IMR-90 (cell line): ENCODE data around the gene PSMB11. TPM values are rescaled to one million over a fixed set of nuclear protein-coding genes. Genes with fewer than 3 reads are reported as not detected.

Source experiments
- ATAC-seq: fragments of 200-7000 bp; cut with Tn5 transposase; 2 replicates; pipeline ENCODE4 v1.9.1; 2020; ENCODE audit warnings: low read depth, mild to moderate bottlenecking, moderate library complexity
- BruUV-seq: library from RNA; stranded (reverse); fragments of 400-500 nt; replicated peaks from 2 replicates; lab custom pipeline; 2021; lab: Mats Ljungman, UMichigan
- CTCF ChIA-PET: fragments of 300-600 bp; formaldehyde crosslinking; extraction: SDS; loops from one replicate; lab custom pipeline; 2021; ENCODE audit warnings: antibody characterized with exemption; lab: Yijun Ruan, JAX
- POLR2A ChIA-PET: fragments of 300-600 bp; sonication (Branson Sonifier 250); formaldehyde crosslinking; loops from one replicate; lab custom pipeline; 2022; ENCODE audit warnings: antibody characterized with exemption; ENCODE audit not compliant: unreplicated experiment; lab: Charles Lee
- DNase-seq: peaks from one replicate; pipeline ENCODE4 v3.0.0; 2013
- H2AFZ ChIP-seq: replicated peaks from 2 replicates; pipeline ENCODE3; 2013; ENCODE audit warnings: low read length, mild to moderate bottlenecking; ENCODE audit not compliant: poor library complexity
- H2AK5ac ChIP-seq: 2 replicates; pipeline ENCODE4 v1.6.1; 2013; ENCODE audit warnings: low read depth, low read length, inconsistent platforms
- H2AK9ac ChIP-seq: replicated peaks from 2 replicates; pipeline ENCODE3; 2013; ENCODE audit warnings: mild to moderate bottlenecking, low read depth, low read length, moderate library complexity; ENCODE audit not compliant: poor library complexity
- H2BK120ac ChIP-seq: 2 replicates; pipeline ENCODE4 v1.6.1; 2013; ENCODE audit warnings: low read depth, low read length, inconsistent platforms
- H2BK15ac ChIP-seq: 3 replicates; pipeline ENCODE4 v1.6.1; 2013; ENCODE audit warnings: low read depth, low read length, inconsistent platforms
- H2BK20ac ChIP-seq: 2 replicates; pipeline ENCODE4 v1.6.1; 2013; ENCODE audit warnings: low read depth, mild to moderate bottlenecking, inconsistent platforms, low read length, moderate library complexity
- H2BK5ac ChIP-seq: 2 replicates; pipeline ENCODE4 v1.6.1; 2013; ENCODE audit warnings: mild to moderate bottlenecking, low read depth, low read length, inconsistent platforms; ENCODE audit not compliant: poor library complexity, severe bottlenecking
- H3K14ac ChIP-seq: replicated peaks from 2 replicates; pipeline ENCODE4 v1.6.1; 2013; ENCODE audit warnings: low read depth, low read length, inconsistent platforms
- H3K18ac ChIP-seq: 2 replicates; pipeline ENCODE4 v1.6.1; 2013; ENCODE audit warnings: low read depth, low read length, control low read depth
- H3K23ac ChIP-seq: 2 replicates; pipeline ENCODE4 v1.6.1; 2013; ENCODE audit warnings: low read depth, low read length, inconsistent platforms
- H3K27ac ChIP-seq: 2 replicates; pipeline ENCODE4 v1.5.1; 2013; ENCODE audit warnings: mild to moderate bottlenecking, control low read depth, low read length; ENCODE audit not compliant: insufficient read depth
- H3K27me3 ChIP-seq: 2 replicates; pipeline ENCODE4 v1.6.1; 2013; ENCODE audit warnings: low read length; ENCODE audit not compliant: control insufficient read depth, insufficient read depth
- H3K36me3 ChIP-seq: 2 replicates; pipeline ENCODE4 v1.6.1; 2013; ENCODE audit warnings: low read length, mixed read lengths; ENCODE audit not compliant: control insufficient read depth, insufficient read depth
- H3K4ac ChIP-seq: 2 replicates; pipeline ENCODE4 v1.6.1; 2013; ENCODE audit warnings: low read depth, low read length, inconsistent platforms
- H3K4me1 ChIP-seq: 2 replicates; pipeline ENCODE4 v1.6.1; 2013; ENCODE audit warnings: low read length, mixed read lengths; ENCODE audit not compliant: control insufficient read depth, insufficient read depth
- H3K4me2 ChIP-seq: 2 replicates; pipeline ENCODE4 v1.6.1; 2013; ENCODE audit warnings: low read depth, mild to moderate bottlenecking, control low read depth, low read length, moderate library complexity
- H3K4me3 ChIP-seq: 2 replicates; pipeline ENCODE4 v1.5.1; 2013; ENCODE audit warnings: low read depth, mild to moderate bottlenecking, control low read depth, low read length, moderate library complexity; ENCODE audit not compliant: insufficient read depth
- H3K56ac ChIP-seq: 2 replicates; pipeline ENCODE4 v1.6.1; 2013; ENCODE audit warnings: low read length, inconsistent platforms; ENCODE audit not compliant: insufficient read depth; ENCODE audit errors: extremely low read depth
- H3K79me1 ChIP-seq, 2 experiments: 2 replicates each; pipeline ENCODE4 v1.6.1; 2013; ENCODE audit warnings: low read length in 2 of 2, inconsistent platforms in 1 of 2, low read depth in 1 of 2
- H3K9ac ChIP-seq: 2 replicates; pipeline ENCODE4 v1.6.1; 2013; ENCODE audit warnings: low read depth, low read length, control low read depth
- H3K9me1 ChIP-seq: 2 replicates; pipeline ENCODE4 v1.6.1; 2013; ENCODE audit warnings: low read length, inconsistent platforms; ENCODE audit not compliant: insufficient read depth
- H3K9me3 ChIP-seq: 2 replicates; pipeline ENCODE4 v1.6.1; 2013; ENCODE audit warnings: low read length; ENCODE audit not compliant: control insufficient read depth, insufficient read depth
- H4K20me1 ChIP-seq: 2 replicates; pipeline ENCODE4 v1.6.1; 2013; ENCODE audit warnings: low read length, inconsistent platforms; ENCODE audit not compliant: insufficient read depth
- H4K5ac ChIP-seq: 2 replicates; pipeline ENCODE4 v1.6.1; 2013; ENCODE audit warnings: mild to moderate bottlenecking, low read depth, low read length, control low read depth
- H4K8ac ChIP-seq, 2 experiments: 2 replicates each; pipeline ENCODE4 v1.6.1; 2013; ENCODE audit warnings: low read depth in 2 of 2, low read length in 2 of 2, control low read depth in 1 of 2, inconsistent platforms in 1 of 2
- H4K91ac ChIP-seq: 2 replicates; pipeline ENCODE4 v1.6.1; 2013; ENCODE audit warnings: low read depth, low read length, inconsistent platforms; ENCODE audit not compliant: insufficient read depth
- CEBPB ChIP-seq: IDR thresholded peaks from 2 replicates; pipeline ENCODE4 v1.6.1; 2012; ENCODE audit warnings: low read depth, low read length, improper control_type of control experiment
- CHD1 ChIP-seq: IDR thresholded peaks from 2 replicates; pipeline ENCODE4 v1.6.1; 2012; ENCODE audit warnings: low read depth, low read length, improper control_type of control experiment
- FOS ChIP-seq: fragments of 150-350 bp; IDR thresholded peaks from 2 replicates; pipeline ENCODE4 v1.6.1; 2016; ENCODE audit warnings: low read depth, low read length
- MAFK ChIP-seq: IDR thresholded peaks from 2 replicates; pipeline ENCODE4 v1.6.1; 2012; ENCODE audit warnings: low read depth, low read length, improper control_type of control experiment
- MAZ ChIP-seq: IDR thresholded peaks from 2 replicates; pipeline ENCODE4 v1.6.1; 2012; ENCODE audit warnings: low read depth, mild to moderate bottlenecking, low read length, improper control_type of control experiment, moderate library complexity, borderline replicate concordance
- MXI1 ChIP-seq: IDR thresholded peaks from 2 replicates; pipeline ENCODE4 v1.6.1; 2012; ENCODE audit warnings: low read depth, mild to moderate bottlenecking, low read length, moderate library complexity, borderline replicate concordance
- NFE2L2 ChIP-seq: fragments of 150-350 bp; IDR thresholded peaks from 2 replicates; pipeline ENCODE4 v1.6.1; 2016; ENCODE audit warnings: low read depth, mild to moderate bottlenecking, low read length
- POLR2A ChIP-seq: IDR thresholded peaks from 2 replicates; pipeline ENCODE4 v1.6.1; 2012; ENCODE audit warnings: mild to moderate bottlenecking, low read depth, low read length
- RAD21 ChIP-seq: IDR thresholded peaks from 2 replicates; pipeline ENCODE4 v1.6.1; 2012; ENCODE audit warnings: low read length, improper control_type of control experiment
- RFX5 ChIP-seq: IDR thresholded peaks from 2 replicates; pipeline ENCODE4 v1.8.0; 2012; ENCODE audit warnings: low read depth, mild to moderate bottlenecking, low read length, moderate library complexity
- SMC3 ChIP-seq: fragments of 150-350 bp; IDR thresholded peaks from 2 replicates; pipeline ENCODE4 v1.6.1; 2016; ENCODE audit warnings: low read depth, mild to moderate bottlenecking, antibody characterized with exemption, low read length, moderate library complexity
- WGBS, 2 experiments: methylation state at CpG; one replicate each; pipeline versions ENCODE4 v1.1.5 to v1.1.7; 2013; ENCODE audit warnings: missing lambda C conversion rate in 2 of 2; ENCODE audit not compliant: insufficient read length in 1 of 2; ENCODE audit errors: extremely low coverage in 2 of 2; 5-methylcytosine and 5-hydroxymethylcytosine counted together
- dilution Hi-C: fragments of 300-500 bp; cut with HindIII; formaldehyde crosslinking; loops from one replicate; pipeline ENCODE4 v1.14.3; 2018; ENCODE audit warnings: low sequenced_read_pairs; ENCODE audit not compliant: unreplicated experiment
- in situ Hi-C: fragments of 300-500 bp; cut with MboI; formaldehyde crosslinking; loops from 3 replicates; pipeline ENCODE4 v1.14.3; 2019; ENCODE audit warnings: low sequenced_read_pairs, inconsistent platforms, mixed read lengths
- intact Hi-C: fragments of 100-400 bp; cut with micrococcal nuclease; formaldehyde crosslinking; loops from 2 replicates; pipeline ENCODE4 v1.10.0; 2022
- polyA plus RNA-seq, 3 experiments: library from polyadenylated mRNA; depleted of rRNA; stranded (reverse); fragments of >200 nt; gene quantifications; 2 replicates each; pipeline ENCODE4 v1.2.3, GENCODE V29; 2012; ENCODE audit warnings: low replicate concordance in 1 of 3
- total RNA-seq: library from RNA; depleted of rRNA; stranded (reverse); fragments of >200 nt; gene quantifications from 2 replicates; pipeline ENCODE4 v1.2.3, GENCODE V29; 2012
- TF ChIP-seq, protein P1 (sequence below): fragments of 150-350 bp; IDR thresholded peaks from 2 replicates; pipeline ENCODE4 v1.6.1; 2016; ENCODE audit warnings: low read depth, mild to moderate bottlenecking, low read length, moderate library complexity, borderline replicate concordance
- TF ChIP-seq, protein P2 (sequence below): fragments of 150-350 bp; IDR thresholded peaks from 2 replicates; pipeline ENCODE4 v1.6.1; 2017; ENCODE audit warnings: mild to moderate bottlenecking, antibody characterized with exemption, low read length, low read depth

The PSMB11 gene
- total and polyA plus RNA-seq, 2 of the 4 experiments (the other 2 are of a cell fraction), result not detected

DNA sequence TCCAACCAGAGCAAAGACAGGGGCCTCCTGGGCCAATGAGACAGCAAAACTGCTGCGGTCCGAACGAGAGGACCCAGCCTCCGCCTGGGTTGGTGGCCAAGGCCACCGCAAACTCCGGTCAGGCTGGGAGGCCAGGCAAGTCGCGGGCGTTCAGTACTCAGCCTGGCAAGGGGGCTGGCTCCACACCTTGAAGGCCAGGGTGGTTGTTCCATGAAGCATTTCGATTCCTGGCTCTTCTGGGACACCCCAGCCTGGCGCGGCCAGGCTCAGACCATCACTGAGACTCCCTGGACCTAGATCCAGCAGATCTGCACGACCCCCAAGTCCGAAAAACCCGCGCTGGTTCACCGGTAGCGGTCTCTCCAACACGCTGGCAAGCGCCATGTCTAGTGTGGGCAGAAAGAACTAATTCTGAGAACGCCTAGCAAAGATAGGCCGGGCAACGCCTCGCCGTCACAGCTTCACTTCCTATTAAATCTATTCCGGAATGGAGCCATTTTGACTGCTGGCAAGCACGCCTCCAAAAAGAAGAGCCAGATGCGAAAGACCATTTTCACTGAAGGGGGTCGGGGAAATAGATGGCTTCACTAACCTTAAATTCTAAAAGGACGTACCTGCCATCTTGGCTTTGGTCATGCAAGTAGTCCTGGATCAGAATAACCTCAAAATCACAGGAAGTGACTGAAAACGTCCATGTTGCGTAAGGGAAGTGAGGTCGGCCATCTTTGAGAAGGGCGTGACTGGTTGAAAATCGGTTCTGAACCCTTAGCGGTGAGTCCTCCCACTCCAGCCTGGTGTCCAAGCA lies 7.3 kb upstream of the PSMB11 start, which contains the start of gene PSMB5:
Gene PSMB5 (minus strand): TSS at position 403 of the 805 bp plus-strand sequence. CDS start 19 bp downstream, at position 384.
- Histone ChIP-seq H3K9ac (peak within 1 kb of the TSS; percentile 89), H3K9me1 (peaks cover 5% of the 10 kb centered on the region; the same call in 1 of the 2 replicates), H3K23ac (peak within 1 kb of the TSS; percentile 100), H3K4ac (peak within 1 kb of the TSS; percentile 98), H3K27ac (peak within 1 kb of the TSS; percentile 87), H3K14ac (peak within 1 kb of the TSS; percentile 98), H3K4me3 (peak within 1 kb of the TSS; percentile 70), H3K4me1 (peaks cover 6% of the 10 kb centered on the region; the same call in 1 of the 2 replicates), H2BK20ac (peak within 1 kb of the TSS; percentile 97), H3K36me3 (peaks cover 9% of the 10 kb centered on the region), H3K4me2 (peak within 1 kb of the TSS; percentile 90), H3K27me3 (no peaks in the 10 kb centered on the region), H4K91ac (peak within 1 kb of the TSS; percentile 99), H2BK5ac (peak within 1 kb of the TSS; percentile 96), H2AFZ (peak within 1 kb of the TSS; percentile 91), H2BK15ac (peak within 1 kb of the TSS; percentile 98), H2BK120ac (peak within 1 kb of the TSS; percentile 99), H2AK9ac (peak within 1 kb of the TSS; percentile 98), H2AK5ac (peak within 1 kb of the TSS; percentile 36; the same call in 1 of the 2 replicates), H4K20me1 (no peaks in the 10 kb centered on the region), H3K56ac (peak within 1 kb of the TSS; percentile 100), H4K8ac (peak within 1 kb of the TSS; percentile 59 to 100), H3K18ac (peak within 1 kb of the TSS; percentile 95), H3K79me1 (peaks cover 18 to 34% of the 10 kb centered on the region in 2 experiments), H4K5ac (peak within 1 kb of the TSS; percentile 91), H3K9me3 (no peaks in the 10 kb centered on the region)
- intact Hi-C loops (loop anchor here (2.0 kb wide), 1 partner anchor 28 kb away; no protein-coding TSS in a partner anchor), in situ Hi-C loops (no loop called here), dilution Hi-C loops (no loop called here)
- peak; percentile 72 for TF ChIP-seq NFE2L2
- TF ChIP-seq FOS, result no peak
- TF ChIP-seq CEBPB, result peak; percentile 98
- TF ChIP-seq, protein P1, sequence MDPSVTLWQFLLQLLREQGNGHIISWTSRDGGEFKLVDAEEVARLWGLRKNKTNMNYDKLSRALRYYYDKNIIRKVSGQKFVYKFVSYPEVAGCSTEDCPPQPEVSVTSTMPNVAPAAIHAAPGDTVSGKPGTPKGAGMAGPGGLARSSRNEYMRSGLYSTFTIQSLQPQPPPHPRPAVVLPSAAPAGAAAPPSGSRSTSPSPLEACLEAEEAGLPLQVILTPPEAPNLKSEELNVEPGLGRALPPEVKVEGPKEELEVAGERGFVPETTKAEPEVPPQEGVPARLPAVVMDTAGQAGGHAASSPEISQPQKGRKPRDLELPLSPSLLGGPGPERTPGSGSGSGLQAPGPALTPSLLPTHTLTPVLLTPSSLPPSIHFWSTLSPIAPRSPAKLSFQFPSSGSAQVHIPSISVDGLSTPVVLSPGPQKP, result no peak
- no peak for TF ChIP-seq MAFK
- peak; percentile 41; the same call in 1 of the 2 replicates for TF ChIP-seq RFX5
- TF ChIP-seq SMC3, result no peak
- TF ChIP-seq POLR2A, result peak; percentile 87
- TF ChIP-seq, protein P2, sequence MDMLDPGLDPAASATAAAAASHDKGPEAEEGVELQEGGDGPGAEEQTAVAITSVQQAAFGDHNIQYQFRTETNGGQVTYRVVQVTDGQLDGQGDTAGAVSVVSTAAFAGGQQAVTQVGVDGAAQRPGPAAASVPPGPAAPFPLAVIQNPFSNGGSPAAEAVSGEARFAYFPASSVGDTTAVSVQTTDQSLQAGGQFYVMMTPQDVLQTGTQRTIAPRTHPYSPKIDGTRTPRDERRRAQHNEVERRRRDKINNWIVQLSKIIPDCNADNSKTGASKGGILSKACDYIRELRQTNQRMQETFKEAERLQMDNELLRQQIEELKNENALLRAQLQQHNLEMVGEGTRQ, result no peak
- TF ChIP-seq CHD1, result no peak
- TF ChIP-seq MXI1, result no peak
- no peak; the same call in 1 of the 2 replicates for TF ChIP-seq MAZ
- TF ChIP-seq RAD21, result no peak
- ChIA-PET CTCF (no interaction called here), POLR2A (interaction anchor here (0.6 kb wide), 1 partner anchor 53 kb away, joined by 10 read pairs; the partner anchor contains the start of gene AJUBA)
- BruUV-seq, result no TSS peak
- peak; percentile 96 for DNase-seq
- peak; percentile 98 for ATAC-seq
- 2% methylated on average over 12 of the region's 36 CpGs; no CpG with 5 or more reads in 1 of the 2 experiments for WGBS, 2 experiments
